ENCODE data around the gene LENG8. TPM values are rescaled to one million over a fixed set of nuclear protein-coding genes. Genes with fewer than 3 reads are reported as not detected.
A peak's percentile ranks its signal among the peaks of the same experiment; 100 is the strongest.

The LENG8 gene
- total RNA-seq, 1 donor from 2014 or later = 59.0 TPM

- DNase-seq (ENCODE audit: missing footprints) (no peak), ATAC-seq (no peak)
- intact Hi-C loops (cut with DNase I) = no loop called here
These were observed 6.9 kb downstream of the LENG8 start for GRCh38 chr19:54455786-54456422.

GRCh38 chr19:54456423-54457373, 7.7 kb downstream of the LENG8 start:
- intact Hi-C loops (cut with DNase I) = no loop called here
- ATAC-seq (no peak), DNase-seq (ENCODE audit: missing footprints) (no peak)

DNA sequence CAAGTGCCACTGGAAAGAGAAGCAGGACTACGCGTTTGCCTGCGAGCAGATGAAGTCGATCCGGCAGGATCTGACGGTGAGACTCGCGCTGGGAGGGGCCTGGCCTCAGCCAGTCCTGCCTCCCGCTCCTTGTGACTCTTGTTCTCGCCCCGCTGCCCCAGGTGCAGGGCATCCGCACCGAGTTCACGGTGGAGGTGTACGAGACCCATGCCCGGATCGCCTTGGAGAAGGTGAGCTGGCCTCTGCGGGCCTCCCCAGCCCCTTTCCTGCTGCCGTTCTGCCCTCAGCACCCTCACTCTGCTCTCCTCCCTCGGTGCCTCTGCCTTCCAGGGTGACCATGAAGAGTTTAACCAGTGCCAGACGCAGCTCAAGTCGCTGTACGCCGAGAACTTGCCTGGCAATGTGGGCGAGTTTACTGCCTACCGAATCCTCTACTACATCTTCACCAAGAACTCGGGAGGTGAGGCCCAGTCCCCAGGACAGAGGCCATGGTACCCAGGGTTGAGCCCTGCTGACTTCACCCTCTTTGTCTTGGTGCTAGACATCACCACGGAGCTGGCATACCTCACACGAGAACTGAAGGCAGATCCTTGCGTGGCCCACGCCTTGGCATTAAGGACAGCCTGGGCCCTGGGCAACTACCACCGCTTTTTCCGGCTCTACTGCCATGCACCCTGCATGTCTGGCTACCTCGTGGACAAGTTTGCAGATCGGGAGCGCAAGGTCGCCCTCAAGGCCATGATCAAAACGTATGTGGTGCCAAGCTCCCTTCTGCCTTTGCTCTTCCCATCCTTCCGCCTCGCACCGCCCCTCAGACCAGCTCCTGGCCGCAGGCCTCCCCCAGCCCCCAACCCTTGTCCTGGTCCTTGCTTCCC, 9.0 kb downstream of the LENG8 start:
- ATAC-seq (no peak), DNase-seq (ENCODE audit: missing footprints) (no peak)
- intact Hi-C loops (cut with DNase I) = no loop called here

DNA sequence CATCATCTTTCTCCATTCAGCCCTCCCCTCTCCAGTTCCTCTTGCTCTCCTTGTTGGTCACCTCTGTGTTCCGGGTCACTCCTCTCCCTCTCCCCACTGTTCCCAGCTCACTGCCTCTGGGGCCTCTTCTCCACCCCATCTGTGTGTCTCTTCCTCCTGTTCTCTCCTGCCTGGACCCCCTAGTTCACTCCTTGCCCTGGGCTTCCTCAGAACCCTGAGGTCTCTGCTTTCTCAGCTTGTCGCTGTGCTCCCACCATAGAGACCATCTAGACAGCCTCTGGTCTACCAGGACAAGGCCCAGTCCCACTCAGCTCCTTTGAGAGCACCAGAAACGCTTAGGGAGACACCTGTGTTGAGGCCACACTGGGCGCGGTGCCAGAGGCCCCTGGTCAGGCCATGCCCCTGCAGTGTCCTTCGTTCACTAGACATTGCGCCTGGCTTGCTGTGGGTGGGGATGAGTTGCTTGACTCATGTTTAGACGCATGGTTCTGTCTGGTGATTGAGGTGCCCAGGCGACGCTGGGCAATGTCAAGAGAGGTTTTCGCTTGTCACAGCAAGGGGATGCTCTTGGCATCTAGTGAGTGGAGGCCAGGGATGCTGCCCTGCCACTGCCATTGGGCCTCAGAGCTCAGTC, 9.8 kb downstream of the LENG8 start:
- DNase-seq (ENCODE audit: missing footprints) (no peak), ATAC-seq (no peak)
- intact Hi-C loops (cut with DNase I) = no loop called here

- ATAC-seq (no peak), DNase-seq (ENCODE audit: missing footprints) (no peak)
- intact Hi-C loops (cut with DNase I) = loop anchor here (10.0 kb wide), 1 partner anchor 595 kb away; the partner anchor contains the start of gene MYADM
These were observed 10.6 kb downstream of the LENG8 start for GRCh38 chr19:54459282-54460229.

GRCh38 chr19:54460230-54461005, 11.4 kb downstream of the LENG8 start:
- ATAC-seq (no peak), DNase-seq (ENCODE audit: missing footprints) (no peak)
- intact Hi-C loops (cut with DNase I) = loop anchor here (10.0 kb wide), 1 partner anchor 596 kb away; the partner anchor contains the start of gene MYADM

DNA sequence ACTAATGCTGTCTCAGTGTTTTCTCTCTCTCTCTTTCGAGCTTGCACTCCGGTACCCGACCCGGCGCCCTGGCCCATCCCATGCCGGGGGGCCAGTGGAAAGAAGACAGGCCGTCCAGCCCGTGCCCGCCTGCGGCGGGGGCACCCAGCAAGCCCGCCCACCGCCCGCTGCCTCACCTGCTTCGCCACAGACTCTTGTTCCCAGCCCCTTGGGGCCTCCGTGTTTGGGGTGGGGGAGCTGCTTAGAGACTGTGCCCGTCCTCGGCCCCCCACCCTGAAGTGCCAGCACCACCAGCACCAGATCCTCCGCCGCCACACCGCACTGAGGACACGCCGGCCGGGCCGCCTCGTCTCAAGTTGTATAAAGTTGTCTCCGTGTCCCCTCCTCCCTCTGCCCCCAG, 12.2 kb downstream of the LENG8 start:
- DNase-seq (ENCODE audit: missing footprints) (no peak), ATAC-seq (no peak)
- intact Hi-C loops (cut with DNase I) = loop anchor here (10.0 kb wide), 1 partner anchor 596 kb away; the partner anchor contains the start of gene MYADM

- ATAC-seq (no peak), DNase-seq (ENCODE audit: missing footprints) (no peak)
- intact Hi-C loops (cut with DNase I) = loop anchor here (10.0 kb wide), 1 partner anchor 597 kb away; the partner anchor contains the start of gene MYADM
These were observed 12.6 kb downstream of the LENG8 start for GRCh38 chr19:54461613-54462012.

- no peak for DNase-seq (ENCODE audit: missing footprints)
- ATAC-seq = no peak
- intact Hi-C loops (cut with DNase I) = loop anchor here (10.0 kb wide), 1 partner anchor 597 kb away; the partner anchor contains the start of gene MYADM
These were observed 13.2 kb downstream of the LENG8 start for GRCh38 chr19:54462047-54462654.

- DNase-seq (ENCODE audit: missing footprints) = peak; percentile 91
- intact Hi-C loops (cut with DNase I) = loop anchor here (1.0 to 10.0 kb wide), 2 partner anchors 14 to 598 kb away; partner anchors contain the start of genes LENG8 and MYADM
- ATAC-seq = peak; percentile 33
These were observed 13.9 kb downstream of the LENG8 start for GRCh38 chr19:54462655-54463530.

- ATAC-seq (peak; percentile 79), DNase-seq (ENCODE audit: missing footprints) (peak; percentile 99)
- intact Hi-C loops (cut with DNase I) = loop anchor here (1.0 to 10.0 kb wide), 2 partner anchors 14 to 599 kb away; partner anchors contain the start of genes LENG8 and MYADM
These were observed 14.6 kb downstream of the LENG8 start, which contains the start of gene LENG9 for GRCh38 chr19:54463531-54464043. TSS of gene LENG9 (minus strand) at chr19:54463778. CDS start at chr19:54463526, 252 bp downstream.

GRCh38 chr19:54464044-54464629, 15.1 kb downstream of the LENG8 start:
- DNase-seq (ENCODE audit: missing footprints) (peak; percentile 90), ATAC-seq (peak; percentile 40)
- intact Hi-C loops (cut with DNase I) = loop anchor here (10.0 kb wide), 1 partner anchor 599 kb away; the partner anchor contains the start of gene MYADM

DNA sequence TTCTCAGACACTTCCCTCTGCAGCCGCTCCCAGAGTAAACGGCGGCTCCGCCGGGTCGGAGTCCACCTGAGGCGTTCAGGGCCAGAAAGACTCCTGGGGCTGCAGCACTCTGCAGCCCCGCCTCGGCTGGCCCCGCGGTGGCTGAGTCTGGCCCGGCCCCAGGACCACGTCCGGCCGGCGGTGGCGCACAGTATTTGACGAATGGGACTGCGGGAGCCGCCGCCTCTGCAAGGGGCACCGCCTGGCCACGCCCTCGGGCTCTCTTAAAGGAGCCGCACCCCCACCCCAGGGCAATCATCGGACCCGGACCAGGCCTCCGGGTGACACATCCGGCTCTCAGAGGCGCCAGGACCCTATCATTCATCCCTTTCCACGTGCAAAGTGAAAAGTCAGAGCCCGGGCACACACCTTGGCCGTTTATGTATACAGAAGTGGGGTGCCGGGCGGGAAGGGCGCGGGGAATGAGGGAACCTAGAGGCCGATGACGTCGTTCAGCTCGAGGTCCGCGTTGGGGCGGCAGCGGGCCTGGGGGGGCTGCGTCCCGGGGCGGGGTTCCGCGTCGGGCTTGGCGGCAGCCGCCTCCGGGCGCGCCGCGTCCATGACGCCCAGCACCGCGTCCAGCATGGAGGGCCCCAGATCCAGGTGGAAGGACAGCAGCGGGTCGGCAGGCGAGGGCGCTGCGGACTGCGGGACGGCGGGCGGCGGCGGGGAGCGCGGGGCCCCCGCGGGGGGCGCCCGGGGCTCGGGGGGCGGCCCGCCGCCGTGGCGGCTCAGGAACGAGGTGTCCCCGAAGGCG, 15.8 kb downstream of the LENG8 start:
- DNase-seq (ENCODE audit: missing footprints) = peak; percentile 96
- intact Hi-C loops (cut with DNase I) = loop anchor here (10.0 kb wide), 1 partner anchor 600 kb away; the partner anchor contains the start of gene MYADM
- peak; percentile 80 for ATAC-seq

Measured in Right ventricle myocardium inferior (tissue), 1 donor.